ENCODE data around the gene RPS21. TPM values are rescaled to one million over a fixed set of nuclear protein-coding genes. Genes with fewer than 3 reads are reported as not detected.

Gene RPS21
- total and polyA plus RNA-seq, 2 of the 13 experiments (the other 11 are each of a cell fraction or from before 2014, with no cell fraction given) = 2,647 to 11,063 TPM

DNA sequence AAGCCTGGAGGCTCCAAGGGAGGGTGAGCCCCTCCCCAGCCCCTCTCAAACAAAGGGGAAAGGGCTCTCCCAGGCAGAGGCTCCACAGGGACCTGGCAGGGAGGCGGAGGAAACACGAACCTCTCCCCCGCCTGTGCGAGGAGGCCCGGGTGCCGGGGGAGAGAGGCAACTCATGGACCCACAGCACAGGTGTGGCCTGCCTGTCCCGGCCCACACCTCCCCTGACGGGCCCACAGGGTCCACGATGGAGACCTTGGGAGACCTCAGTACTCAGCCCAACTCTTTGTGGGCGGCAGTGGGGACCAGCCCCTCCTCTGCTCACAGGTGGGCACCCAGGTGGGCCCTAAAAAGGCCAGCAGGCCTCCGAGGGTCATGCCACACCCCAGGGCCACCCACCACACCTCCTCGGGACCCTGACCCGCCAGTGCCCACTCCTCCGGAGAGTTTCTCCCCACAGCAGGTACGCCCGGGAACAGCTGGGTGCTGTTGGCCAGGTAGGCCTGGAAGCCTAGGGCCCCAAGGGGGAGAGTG, 32.0 kb upstream of the RPS21 start (continued):
- TF ChIP-seq FOXK1 (CRISPR knock-in tag; IDR thresholded peaks at IDR 0.05; ENCODE audit: borderline replicate concordance, low read depth) (no peak), GZF1 (CRISPR knock-in tag; IDR thresholded peaks at IDR 0.05) (no peak), SRSF1 (optimal IDR thresholded peaks at IDR 0.05; ENCODE audit: low read depth, low read length) (no peak), ZMYM3 (CRISPR knock-in tag; IDR thresholded peaks at IDR 0.05) (no peak), ATRX (CRISPR knock-in tag; IDR thresholded peaks at IDR 0.05; ENCODE audit: borderline replicate concordance) (no peak), ZNF652 (CRISPR knock-in tag; IDR thresholded peaks at IDR 0.05; ENCODE audit: borderline replicate concordance, low read depth) (no peak), ZZZ3 (CRISPR knock-in tag; IDR thresholded peaks at IDR 0.05; ENCODE audit: borderline replicate concordance) (no peak), MYNN (CRISPR knock-in tag; IDR thresholded peaks at IDR 0.05; ENCODE audit: low read depth) (no peak), ZSCAN12 (CRISPR knock-in tag; IDR thresholded peaks at IDR 0.05) (no peak), SIX4 (CRISPR knock-in tag; IDR thresholded peaks at IDR 0.05) (no peak), SNRNP70 (IDR thresholded peaks at IDR 0.05; ENCODE audit: low read depth, low read length) (no peak), MAF1 (CRISPR knock-in tag; IDR thresholded peaks at IDR 0.05; ENCODE audit: borderline replicate concordance) (no peak), ZNF264 (CRISPR knock-in tag; IDR thresholded peaks at IDR 0.05) (no peak), ZNF235 (CRISPR knock-in tag; IDR thresholded peaks at IDR 0.05; ENCODE audit: borderline replicate concordance) (0 out of 2 replicates have a peak, but pooled peaks have one; percentile 55), ZFYVE20 (CRISPR knock-in tag; IDR thresholded peaks at IDR 0.05; ENCODE audit: borderline replicate concordance, low read depth) (no peak), TBP (CRISPR knock-in tag; IDR thresholded peaks at IDR 0.05) (no peak), TEAD3 (CRISPR knock-in tag; optimal IDR thresholded peaks at IDR 0.05; ENCODE audit: borderline replicate concordance) (peak; percentile 27), IRX3 (CRISPR knock-in tag; IDR thresholded peaks at IDR 0.05; ENCODE audit: borderline replicate concordance, low read depth) (no peak), NR2F1 (CRISPR knock-in tag; IDR thresholded peaks at IDR 0.05) (no peak), NFYB (CRISPR knock-in tag; IDR thresholded peaks at IDR 0.05) (no peak), RORA (CRISPR knock-in tag; IDR thresholded peaks at IDR 0.05) (no peak), PRMT3 (CRISPR knock-in tag; IDR thresholded peaks at IDR 0.05; ENCODE audit: borderline replicate concordance, low read depth) (no peak), AGO2 (optimal IDR thresholded peaks at IDR 0.05; ENCODE audit: low read depth, low read length) (peak; percentile 79), ZFP36L2 (CRISPR knock-in tag; IDR thresholded peaks at IDR 0.05) (no peak), ZNF343 (CRISPR knock-in tag; IDR thresholded peaks at IDR 0.05) (no peak), AGO1 (IDR thresholded peaks at IDR 0.05; ENCODE audit: low read depth, low read length, poor library complexity, severe bottlenecking) (peak; percentile 56)
- TF ChIP-seq, protein P1, sequence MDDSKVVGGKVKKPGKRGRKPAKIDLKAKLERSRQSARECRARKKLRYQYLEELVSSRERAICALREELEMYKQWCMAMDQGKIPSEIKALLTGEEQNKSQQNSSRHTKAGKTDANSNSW (CRISPR knock-in tag; IDR thresholded peaks at IDR 0.05; ENCODE audit: borderline replicate concordance) = no peak
- TF ChIP-seq, protein P2, sequence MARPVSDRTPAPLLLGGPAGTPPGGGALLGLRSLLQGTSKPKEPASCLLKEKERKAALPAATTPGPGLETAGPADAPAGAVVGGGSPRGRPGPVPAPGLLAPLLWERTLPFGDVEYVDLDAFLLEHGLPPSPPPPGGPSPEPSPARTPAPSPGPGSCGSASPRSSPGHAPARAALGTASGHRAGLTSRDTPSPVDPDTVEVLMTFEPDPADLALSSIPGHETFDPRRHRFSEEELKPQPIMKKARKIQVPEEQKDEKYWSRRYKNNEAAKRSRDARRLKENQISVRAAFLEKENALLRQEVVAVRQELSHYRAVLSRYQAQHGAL (CRISPR knock-in tag; IDR thresholded peaks at IDR 0.05; ENCODE audit: not compliant biosample characterization) = no peak
- TF ChIP-seq, protein P3, sequence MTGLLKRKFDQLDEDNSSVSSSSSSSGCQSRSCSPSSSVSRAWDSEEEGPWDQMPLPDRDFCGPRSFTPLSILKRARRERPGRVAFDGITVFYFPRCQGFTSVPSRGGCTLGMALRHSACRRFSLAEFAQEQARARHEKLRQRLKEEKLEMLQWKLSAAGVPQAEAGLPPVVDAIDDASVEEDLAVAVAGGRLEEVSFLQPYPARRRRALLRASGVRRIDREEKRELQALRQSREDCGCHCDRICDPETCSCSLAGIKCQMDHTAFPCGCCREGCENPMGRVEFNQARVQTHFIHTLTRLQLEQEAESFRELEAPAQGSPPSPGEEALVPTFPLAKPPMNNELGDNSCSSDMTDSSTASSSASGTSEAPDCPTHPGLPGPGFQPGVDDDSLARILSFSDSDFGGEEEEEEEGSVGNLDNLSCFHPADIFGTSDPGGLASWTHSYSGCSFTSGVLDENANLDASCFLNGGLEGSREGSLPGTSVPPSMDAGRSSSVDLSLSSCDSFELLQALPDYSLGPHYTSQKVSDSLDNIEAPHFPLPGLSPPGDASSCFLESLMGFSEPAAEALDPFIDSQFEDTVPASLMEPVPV (CRISPR knock-in tag; IDR thresholded peaks at IDR 0.05) = no peak

All from HepG2 (cell line).